Ovary (tissue), 9 donors: ENCODE results near the gene GP5. TPM values are rescaled to one million over a fixed set of nuclear protein-coding genes. Genes with fewer than 3 reads are reported as not detected.

Source experiments
- DNase-seq, 5 donors: peaks; one replicate each; pipeline ENCODE4 v3.0.0-alpha.2; 2019 to 2020
- H3K27ac ChIP-seq, 2 donors: fragments of 200-600 bp; one replicate each; pipeline versions ENCODE4 v1.5.1 to v1.8.0; 2019 to 2022
- H3K27me3 ChIP-seq: fragments of 200-600 bp; one replicate; pipeline ENCODE4 v1.8.0; 2022
- H3K36me3 ChIP-seq: fragments of 200-600 bp; sonication (generic); one replicate; pipeline ENCODE4 v1.5.1; 2019
- H3K4me1 ChIP-seq: one replicate; pipeline ENCODE4 v1.8.1; 2013; ENCODE audit warnings: mild to moderate bottlenecking, moderate library complexity; ENCODE audit not compliant: insufficient read depth
- H3K4me3 ChIP-seq: fragments of 200-600 bp; sonication (generic); one replicate; pipeline ENCODE4 v1.5.1; 2017
- H3K9me3 ChIP-seq, 2 donors: fragments of 200-600 bp in 1 of 2; sonication (generic) in 1 of 2; one replicate each; pipeline versions ENCODE4 v1.5.1 to v1.8.1; 2013 to 2019; ENCODE audit warnings: mild to moderate bottlenecking in 1 of 2, moderate library complexity in 1 of 2
- EP300 ChIP-seq: sonication (generic); formaldehyde crosslinking; IDR thresholded peaks from one replicate; pipeline ENCODE4 v1.6.1; 2017; ENCODE audit warnings: antibody characterized with exemption
- POLR2A ChIP-seq: fragments of 450-650 bp; IDR thresholded peaks from one replicate; pipeline ENCODE4 v1.6.1; 2017; ENCODE audit warnings: antibody characterized with exemption, mild to moderate bottlenecking, moderate library complexity
- WGBS, 3 donors: extraction: QIAGEN DNeasy Blood & Tissue Kit in 1 of 3; methylation state at CpG; one replicate each; pipeline versions ENCODE4 v1.1.5 to v1.1.7; 2013 to 2017; 5-methylcytosine and 5-hydroxymethylcytosine counted together
- intact Hi-C, 4 donors: fragments of 100-400 bp; cut with DNase I; formaldehyde crosslinking; loops; one replicate each; pipeline versions ENCODE4 v1.11.0 to v1.15.1; 2022 to 2023
- polyA plus RNA-seq, 2 donors: library from polyadenylated mRNA; stranded (reverse); fragments of 200-250 nt in 1 of 2; fragments of 350-450 nt in 1 of 2; fragmentation: Illumina TruSeq in 1 of 2; extraction: RNeasy Lipid Tissue Mini Kit (QIAGEN cat#74804) in 1 of 2; gene quantifications; one replicate each; pipeline ENCODE4 v1.2.3, GENCODE V29; 2013 to 2014
- total RNA-seq, 7 donors: library from RNA; depleted of rRNA in 2 of 7; stranded (reverse); fragments of >200 nt in 2 of 7; fragmentation: NEBNext Ultra II Directional in 3 of 7; extraction: Animal tissue kit (Norgen Biotek cat#: 25700) in 3 of 7; gene quantifications; one replicate each; pipeline versions ENCODE4 v1.1.0 to v1.2.4, GENCODE V29; 2016 to 2023
- TF ChIP-seq, protein P1 (sequence below), 3 donors: fragments of 450-650 bp in 2 of 3; fragments of 200-600 bp in 1 of 3; IDR thresholded peaks; one replicate each; pipeline versions ENCODE4 v1.5.1 to v1.8.0; 2016 to 2022; ENCODE audit warnings: antibody characterized with exemption in 3 of 3, mild to moderate bottlenecking in 1 of 3
- donor health status: DM: no; HTN: no; CAD: no; lungs with moderate emphysema.
- donor health status: DM: no; HTN: no; CAD: no.
- donor health status: Bipolar disorder and iron deficiency.
- donor health status: DM: yes; HTN: yes; CAD: no.
- donor health status: DM: no; HTN: no; CAD: no.
- donor health status: DM: yes; HTN: yes; CAD: no.

Gene GP5
- total and polyA plus RNA-seq, 9 donors = 0.13 to 1.1 (median 0.38) TPM; not detected in 1

DNA sequence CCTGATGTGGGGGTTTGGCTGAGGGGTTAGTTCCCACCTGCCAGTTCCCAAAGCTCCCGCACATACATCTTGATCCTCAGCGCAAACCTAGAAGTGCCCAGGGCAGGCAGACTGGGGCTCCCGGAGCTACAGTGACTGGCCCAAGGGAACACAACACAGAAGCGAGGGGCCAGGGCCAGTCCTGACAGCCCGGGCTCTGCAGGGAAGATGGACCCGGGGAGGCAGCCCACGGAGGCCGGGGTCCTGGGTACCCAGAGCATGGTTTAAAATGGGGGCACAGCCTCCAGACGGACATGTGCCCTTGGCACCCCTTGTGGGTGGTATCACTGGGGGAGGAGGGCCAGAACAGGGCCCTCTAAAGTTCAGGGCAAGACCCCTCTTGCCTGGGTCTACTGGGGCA lies 53.0 kb downstream of the GP5 start:
- TF ChIP-seq POLR2A (no peak), EP300 (no peak)
- TF ChIP-seq, protein P1, sequence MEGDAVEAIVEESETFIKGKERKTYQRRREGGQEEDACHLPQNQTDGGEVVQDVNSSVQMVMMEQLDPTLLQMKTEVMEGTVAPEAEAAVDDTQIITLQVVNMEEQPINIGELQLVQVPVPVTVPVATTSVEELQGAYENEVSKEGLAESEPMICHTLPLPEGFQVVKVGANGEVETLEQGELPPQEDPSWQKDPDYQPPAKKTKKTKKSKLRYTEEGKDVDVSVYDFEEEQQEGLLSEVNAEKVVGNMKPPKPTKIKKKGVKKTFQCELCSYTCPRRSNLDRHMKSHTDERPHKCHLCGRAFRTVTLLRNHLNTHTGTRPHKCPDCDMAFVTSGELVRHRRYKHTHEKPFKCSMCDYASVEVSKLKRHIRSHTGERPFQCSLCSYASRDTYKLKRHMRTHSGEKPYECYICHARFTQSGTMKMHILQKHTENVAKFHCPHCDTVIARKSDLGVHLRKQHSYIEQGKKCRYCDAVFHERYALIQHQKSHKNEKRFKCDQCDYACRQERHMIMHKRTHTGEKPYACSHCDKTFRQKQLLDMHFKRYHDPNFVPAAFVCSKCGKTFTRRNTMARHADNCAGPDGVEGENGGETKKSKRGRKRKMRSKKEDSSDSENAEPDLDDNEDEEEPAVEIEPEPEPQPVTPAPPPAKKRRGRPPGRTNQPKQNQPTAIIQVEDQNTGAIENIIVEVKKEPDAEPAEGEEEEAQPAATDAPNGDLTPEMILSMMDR (IDR thresholded peaks at IDR 0.05) = no peak
- H3K4me1 ChIP-seq = no peaks in the 10 kb centered on the region
- no peak overlapping the region for H3K27ac ChIP-seq
- H3K9me3 ChIP-seq = no peaks in the 10 kb centered on the region
- no peaks in the 10 kb centered on the region for H3K27me3 ChIP-seq
- DNase-seq = no peak
- no peaks in the 10 kb centered on the region for H3K36me3 ChIP-seq
- 85 to 88% (median 86%) methylated on average over 8 to 9 of the region's 9 CpGs for WGBS, 3 donors
- no peak overlapping the region for H3K4me3 ChIP-seq
- intact Hi-C loops = no loop called here

Other genes with a start within 250 kb of the GP5 start
- under 1 TPM in 1 of 7 donors, not detected in 6; 0.18 TPM for gene CPN2, start 47.9 kb downstream of the GP5 start, total RNA-seq
- 1 to 10 TPM in 1 of 2 donors, not detected in 1; 1.6 TPM for gene CPN2, start 47.9 kb downstream of the GP5 start, polyA plus RNA-seq
- under 1 TPM in 6 of 7 donors, not detected in 1; 0.05 to 0.45 (median 0.19) TPM for gene LRRC15, start 29.5 kb downstream of the GP5 start, total RNA-seq
- gene LRRC15, start 29.5 kb downstream of the GP5 start, polyA plus RNA-seq = 1 to 10 TPM in 1 of 2 donors, under 1 TPM in 1; 0.10 to 2.5 TPM
- 100 to 1,000 TPM in 1 of 7 donors, 10 to 100 TPM in 6; 41.5 to 101 (median 53.4) TPM for gene ATP13A3, start 87.7 kb upstream of the GP5 start, total RNA-seq
- 10 to 100 TPM; 13.7 to 21.5 TPM for gene ATP13A3, start 87.7 kb upstream of the GP5 start, polyA plus RNA-seq
- gene TMEM44, start 234.2 kb upstream of the GP5 start, total RNA-seq = 1 to 10 TPM; 3.4 to 9.6 (median 5.6) TPM
- 10 to 100 TPM in 1 of 2 donors, 1 to 10 TPM in 1; 8.6 to 12.3 TPM for gene TMEM44, start 234.2 kb upstream of the GP5 start, polyA plus RNA-seq